WERI-Rb-1 (cell line): Measurements from ENCODE around the gene LDHD.

Experiments used
- DNase-seq: peaks from one replicate; pipeline ENCODE4 v3.0.0-alpha.2; 2020
- H3K27ac ChIP-seq: fragments of 250-450 bp; sonication (Bioruptor Pico); 2 replicates; pipeline ENCODE4 v1.5.1; 2020; ENCODE audit warnings: mild to moderate bottlenecking, moderate library complexity
- H3K27me3 ChIP-seq: fragments of 250-450 bp; sonication (Bioruptor Pico); 2 replicates; pipeline ENCODE4 v1.5.1; 2021; ENCODE audit warnings: mild to moderate bottlenecking, low read depth, moderate library complexity; ENCODE audit not compliant: insufficient read depth, severe bottlenecking
- H3K36me3 ChIP-seq: fragments of 250-450 bp; sonication (Bioruptor Pico); 2 replicates; pipeline ENCODE4 v1.5.1; 2020; ENCODE audit warnings: mild to moderate bottlenecking, moderate library complexity
- H3K4me3 ChIP-seq: 2 replicates; pipeline ENCODE4 v1.5.1; 2011; ENCODE audit warnings: low read depth, mild to moderate bottlenecking, control low read depth, low read length
- H3K9me3 ChIP-seq: fragments of 250-450 bp; sonication (Bioruptor Pico); 2 replicates; pipeline ENCODE4 v1.5.1; 2021; ENCODE audit warnings: mild to moderate bottlenecking, moderate library complexity; ENCODE audit not compliant: severe bottlenecking
- CTCF ChIP-seq: IDR thresholded peaks from 2 replicates; pipeline ENCODE4 v1.5.1; 2011; ENCODE audit warnings: low read depth, mild to moderate bottlenecking, control low read depth, inconsistent platforms, low read length

Gene LDHD

GRCh38 chr16:75147968-75148310 lies 31.4 kb upstream of the LDHD start:
- Histone ChIP-seq H3K27me3 (no peaks in the 10 kb centered on the region), H3K4me3 (peak overlapping the region; percentile 86), H3K36me3 (peaks cover 18% of the 10 kb centered on the region), H3K27ac (no peak overlapping the region), H3K9me3 (peaks cover 8% of the 10 kb centered on the region)
- no peak for DNase-seq
- no peak for TF ChIP-seq CTCF

- DNase-seq, result no peak
- peaks cover 3% of the 10 kb centered on the region for H3K9me3 ChIP-seq
- H3K36me3 ChIP-seq, result no peaks in the 10 kb centered on the region
- H3K4me3 ChIP-seq, result no peak overlapping the region
- H3K27me3 ChIP-seq, result no peaks in the 10 kb centered on the region
- TF ChIP-seq CTCF, result no peak
- H3K27ac ChIP-seq, result no peak overlapping the region
Observed at GRCh38 chr16:75143941-75144340, 27.4 kb upstream of the LDHD start.

GRCh38 chr16:75139498-75139897 lies 22.9 kb upstream of the LDHD start:
- no peaks in the 10 kb centered on the region for H3K27me3 ChIP-seq
- no peak overlapping the region for H3K27ac ChIP-seq
- no peak for DNase-seq
- no peak for TF ChIP-seq CTCF
- H3K9me3 ChIP-seq, result no peaks in the 10 kb centered on the region
- H3K4me3 ChIP-seq, result no peak overlapping the region
- H3K36me3 ChIP-seq, result no peaks in the 10 kb centered on the region

- no peak for TF ChIP-seq CTCF
- no peaks in the 10 kb centered on the region for H3K9me3 ChIP-seq
- H3K4me3 ChIP-seq, result no peak overlapping the region
- no peak overlapping the region for H3K27ac ChIP-seq
- no peak for DNase-seq
- H3K36me3 ChIP-seq, result no peaks in the 10 kb centered on the region
- H3K27me3 ChIP-seq, result no peaks in the 10 kb centered on the region
Observed at GRCh38 chr16:75138636-75139035, 22.1 kb upstream of the LDHD start.

GRCh38 chr16:75138233-75138632 lies 21.7 kb upstream of the LDHD start:
- Histone ChIP-seq H3K36me3 (no peaks in the 10 kb centered on the region), H3K27ac (no peak overlapping the region), H3K9me3 (no peaks in the 10 kb centered on the region), H3K27me3 (no peaks in the 10 kb centered on the region), H3K4me3 (no peak overlapping the region)
- TF ChIP-seq CTCF, result no peak
- no peak for DNase-seq

GRCh38 chr16:75131081-75131480 lies 14.5 kb upstream of the LDHD start:
- no peak overlapping the region for H3K27ac ChIP-seq
- H3K36me3 ChIP-seq, result no peaks in the 10 kb centered on the region
- no peak for DNase-seq
- H3K9me3 ChIP-seq, result peaks cover 10% of the 10 kb centered on the region
- H3K4me3 ChIP-seq, result no peak overlapping the region
- no peak for TF ChIP-seq CTCF
- no peaks in the 10 kb centered on the region for H3K27me3 ChIP-seq
